Ascending aorta (tissue), 2 donors: Measurements from ENCODE around the gene UBLCP1. TPM values are rescaled to one million over a fixed set of nuclear protein-coding genes. Genes with fewer than 3 reads are reported as not detected.

Experiments used
- DNase-seq, 2 donors: peaks; one replicate each; pipeline ENCODE4 v3.0.0-alpha.2; 2019; ENCODE audit warnings: low spot score in 2 of 2
- H3K27ac ChIP-seq, 2 donors: fragments of 200-600 bp; sonication (generic); one replicate each; pipeline ENCODE4 v1.5.1; 2016 to 2017; ENCODE audit warnings: mild to moderate bottlenecking in 1 of 2
- H3K27me3 ChIP-seq: fragments of 200-600 bp; sonication (generic); one replicate; pipeline ENCODE4 v1.5.1; 2017
- H3K36me3 ChIP-seq, 2 donors: fragments of 200-600 bp; sonication (generic); one replicate each; pipeline ENCODE4 v1.5.1; 2016
- H3K4me1 ChIP-seq, 2 donors: fragments of 200-600 bp; sonication (generic); one replicate each; pipeline ENCODE4 v1.5.1; 2016 to 2017; ENCODE audit warnings: mild to moderate bottlenecking in 1 of 2
- H3K4me3 ChIP-seq, 2 donors: fragments of 200-600 bp; sonication (generic); one replicate each; pipeline ENCODE4 v1.5.1; 2016 to 2017; ENCODE audit warnings: mild to moderate bottlenecking in 1 of 2
- H3K9me3 ChIP-seq, 2 donors: fragments of 200-600 bp; sonication (generic); one replicate each; pipeline ENCODE4 v1.5.1; 2016
- intact Hi-C: fragments of 100-400 bp; cut with DNase I; formaldehyde crosslinking; loops from one replicate; pipeline ENCODE4 v1.15.1; 2023
- total RNA-seq: library from RNA; depleted of rRNA; stranded (reverse); fragments of >200 nt; gene quantifications from one replicate; pipeline ENCODE4 v1.1.0, GENCODE V29; 2016
- TF ChIP-seq, protein P1 (sequence below), 3 experiments: fragments of 200-600 bp in 2 of 3; fragments of 450-650 bp in 1 of 3; sonication (generic) in 2 of 3; IDR thresholded peaks; one replicate each; pipeline ENCODE4 v1.5.1; 2016 to 2019; ENCODE audit warnings: antibody characterized with exemption in 3 of 3, mild to moderate bottlenecking in 1 of 3, moderate library complexity in 1 of 3

Gene UBLCP1
- total RNA-seq, 1 donor from 2014 or later = 11.0 TPM

DNA sequence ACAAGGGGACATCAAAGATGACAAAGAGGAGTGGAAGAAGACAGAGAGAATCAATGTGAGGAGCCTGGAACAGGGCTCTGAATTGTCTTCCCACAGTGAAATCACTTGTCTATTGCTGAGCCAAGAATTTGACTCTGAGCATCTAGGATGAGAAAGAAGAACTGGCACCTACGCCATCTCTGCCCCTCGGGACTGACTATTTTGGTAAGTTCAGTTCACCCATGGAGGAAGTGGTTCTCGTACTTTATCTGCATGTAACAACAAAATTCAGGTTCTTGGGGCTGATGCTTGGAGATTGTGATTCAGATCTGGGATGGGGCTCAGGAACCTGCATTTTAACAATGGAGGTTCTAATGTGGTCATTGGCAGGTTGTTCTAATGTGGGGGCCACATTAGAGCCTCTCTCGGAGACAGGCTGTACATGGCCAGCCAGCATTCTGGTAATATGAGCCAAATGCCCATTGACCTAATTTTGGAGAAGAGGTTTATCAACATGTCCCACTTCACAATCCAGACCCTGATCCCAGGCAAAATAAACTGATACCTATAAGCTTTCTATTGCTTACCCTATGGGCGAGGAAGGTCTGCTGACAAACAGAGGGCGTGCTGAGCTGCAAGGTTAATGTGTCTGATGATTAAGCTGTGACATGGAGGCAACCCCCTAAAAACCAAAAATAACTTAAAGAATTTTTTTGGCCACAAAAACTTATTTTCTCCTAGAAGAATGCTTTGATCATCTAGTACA is 69.9 kb downstream of the UBLCP1 start:
- TF ChIP-seq, protein P1, sequence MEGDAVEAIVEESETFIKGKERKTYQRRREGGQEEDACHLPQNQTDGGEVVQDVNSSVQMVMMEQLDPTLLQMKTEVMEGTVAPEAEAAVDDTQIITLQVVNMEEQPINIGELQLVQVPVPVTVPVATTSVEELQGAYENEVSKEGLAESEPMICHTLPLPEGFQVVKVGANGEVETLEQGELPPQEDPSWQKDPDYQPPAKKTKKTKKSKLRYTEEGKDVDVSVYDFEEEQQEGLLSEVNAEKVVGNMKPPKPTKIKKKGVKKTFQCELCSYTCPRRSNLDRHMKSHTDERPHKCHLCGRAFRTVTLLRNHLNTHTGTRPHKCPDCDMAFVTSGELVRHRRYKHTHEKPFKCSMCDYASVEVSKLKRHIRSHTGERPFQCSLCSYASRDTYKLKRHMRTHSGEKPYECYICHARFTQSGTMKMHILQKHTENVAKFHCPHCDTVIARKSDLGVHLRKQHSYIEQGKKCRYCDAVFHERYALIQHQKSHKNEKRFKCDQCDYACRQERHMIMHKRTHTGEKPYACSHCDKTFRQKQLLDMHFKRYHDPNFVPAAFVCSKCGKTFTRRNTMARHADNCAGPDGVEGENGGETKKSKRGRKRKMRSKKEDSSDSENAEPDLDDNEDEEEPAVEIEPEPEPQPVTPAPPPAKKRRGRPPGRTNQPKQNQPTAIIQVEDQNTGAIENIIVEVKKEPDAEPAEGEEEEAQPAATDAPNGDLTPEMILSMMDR (IDR thresholded peaks at IDR 0.05) = no peak
- peaks cover 0 to 7% of the 10 kb centered on the region in 2 donors for H3K4me1 ChIP-seq
- intact Hi-C loops = no loop called here
- no peak overlapping the region for H3K4me3 ChIP-seq
- DNase-seq = no peak
- no peaks in the 10 kb centered on the region for H3K27me3 ChIP-seq
- no peaks in the 10 kb centered on the region for H3K9me3 ChIP-seq
- no peak overlapping the region for H3K27ac ChIP-seq
- H3K36me3 ChIP-seq = no peaks in the 10 kb centered on the region

DNA sequence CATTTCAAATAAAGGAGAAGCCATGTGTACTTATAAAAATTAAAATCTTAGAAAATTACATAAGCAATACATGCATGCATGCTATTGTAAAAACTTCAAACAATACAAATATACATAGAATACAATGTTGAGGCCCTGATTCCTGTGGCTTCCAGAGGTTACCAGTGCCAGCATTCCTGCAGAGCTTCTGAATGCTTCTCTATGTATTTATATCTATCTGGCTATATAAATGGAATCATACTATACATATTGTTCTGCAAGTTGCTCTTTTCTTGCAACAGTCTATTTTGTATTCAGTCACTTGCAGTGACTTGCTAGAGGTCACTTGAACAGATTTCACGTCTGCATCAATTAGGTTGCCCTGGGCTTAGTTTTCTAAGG is 70.4 kb downstream of the UBLCP1 start:
- DNase-seq = no peak
- intact Hi-C loops = no loop called here
- H3K36me3 ChIP-seq = no peaks in the 10 kb centered on the region
- H3K27ac ChIP-seq = no peak overlapping the region
- H3K4me1 ChIP-seq = peaks cover 0 to 7% of the 10 kb centered on the region in 2 donors
- no peak overlapping the region for H3K4me3 ChIP-seq
- H3K9me3 ChIP-seq = no peaks in the 10 kb centered on the region
- TF ChIP-seq, protein P1 (IDR thresholded peaks at IDR 0.05) = no peak
- no peaks in the 10 kb centered on the region for H3K27me3 ChIP-seq

Other genes starting within 250 kb of the UBLCP1 start
- 93.6 TPM for gene EBF1, start 163.4 kb upstream of the UBLCP1 start, total RNA-seq
- gene RNF145, start 53.7 kb upstream of the UBLCP1 start, total RNA-seq = 47.8 TPM
- not detected for gene IL12B, start 67.2 kb downstream of the UBLCP1 start, total RNA-seq